Fibroblast of pulmonary artery (primary cell): ENCODE data around the gene ZFP36L1.

Source experiments
- DNase-seq: peaks from one replicate; pipeline ENCODE4 v3.0.0-alpha.2; 2010; ENCODE audit warnings: low read depth
- H3K4me3 ChIP-seq: replicated peaks from 2 replicates; pipeline ENCODE4 v1.5.1; 2011; ENCODE audit warnings: low read depth, mild to moderate bottlenecking, control low read depth, low read length, moderate library complexity
- TF ChIP-seq, protein P1 (sequence below): IDR thresholded peaks from 2 replicates; pipeline ENCODE4 v1.5.1; 2011; ENCODE audit warnings: mild to moderate bottlenecking, control low read depth, low read length, inconsistent platforms; ENCODE audit errors: missing control alignments

The ZFP36L1 gene

DNA sequence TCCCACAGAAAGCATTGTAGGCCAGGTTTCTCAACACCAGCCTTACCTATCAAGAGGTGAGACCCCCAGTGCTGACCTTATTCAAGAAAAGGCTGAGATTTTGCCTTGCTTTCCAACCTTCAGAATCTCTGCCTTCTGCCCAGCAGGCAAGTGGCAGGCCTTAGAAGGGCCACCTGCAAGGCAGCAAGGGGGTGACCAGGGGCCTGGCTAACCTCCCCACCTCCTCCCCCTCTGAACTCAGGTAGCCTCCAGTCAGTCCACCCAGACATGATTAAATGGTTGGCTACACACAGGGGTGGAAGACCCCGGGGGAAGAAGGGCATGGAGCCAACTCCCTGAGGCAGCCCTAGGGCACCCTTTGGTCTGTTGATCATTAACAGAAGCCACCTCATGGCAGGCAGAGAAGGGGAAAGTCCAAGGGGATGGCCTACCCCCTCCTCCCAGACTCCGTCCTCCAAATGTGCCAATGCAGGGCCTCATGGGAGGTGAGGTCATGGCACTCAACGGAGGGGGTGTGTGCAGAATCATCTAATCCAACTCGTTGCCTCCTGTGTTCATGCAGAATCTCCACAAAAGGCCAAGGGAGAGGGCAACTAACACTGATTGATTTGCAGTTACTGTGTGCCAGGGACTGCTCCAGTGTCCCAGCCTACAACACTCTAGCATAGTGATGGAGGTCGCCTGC lies 8.5 kb downstream of the ZFP36L1 start:
- no peak overlapping the region for H3K4me3 ChIP-seq
- TF ChIP-seq, protein P1, sequence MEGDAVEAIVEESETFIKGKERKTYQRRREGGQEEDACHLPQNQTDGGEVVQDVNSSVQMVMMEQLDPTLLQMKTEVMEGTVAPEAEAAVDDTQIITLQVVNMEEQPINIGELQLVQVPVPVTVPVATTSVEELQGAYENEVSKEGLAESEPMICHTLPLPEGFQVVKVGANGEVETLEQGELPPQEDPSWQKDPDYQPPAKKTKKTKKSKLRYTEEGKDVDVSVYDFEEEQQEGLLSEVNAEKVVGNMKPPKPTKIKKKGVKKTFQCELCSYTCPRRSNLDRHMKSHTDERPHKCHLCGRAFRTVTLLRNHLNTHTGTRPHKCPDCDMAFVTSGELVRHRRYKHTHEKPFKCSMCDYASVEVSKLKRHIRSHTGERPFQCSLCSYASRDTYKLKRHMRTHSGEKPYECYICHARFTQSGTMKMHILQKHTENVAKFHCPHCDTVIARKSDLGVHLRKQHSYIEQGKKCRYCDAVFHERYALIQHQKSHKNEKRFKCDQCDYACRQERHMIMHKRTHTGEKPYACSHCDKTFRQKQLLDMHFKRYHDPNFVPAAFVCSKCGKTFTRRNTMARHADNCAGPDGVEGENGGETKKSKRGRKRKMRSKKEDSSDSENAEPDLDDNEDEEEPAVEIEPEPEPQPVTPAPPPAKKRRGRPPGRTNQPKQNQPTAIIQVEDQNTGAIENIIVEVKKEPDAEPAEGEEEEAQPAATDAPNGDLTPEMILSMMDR = no peak
- DNase-seq = peak; percentile 49

GRCh38 chr14:68783408-68784225 lies 9.2 kb downstream of the ZFP36L1 start:
- no peak for DNase-seq
- TF ChIP-seq, protein P1 = no peak
- no peak overlapping the region for H3K4me3 ChIP-seq

DNA sequence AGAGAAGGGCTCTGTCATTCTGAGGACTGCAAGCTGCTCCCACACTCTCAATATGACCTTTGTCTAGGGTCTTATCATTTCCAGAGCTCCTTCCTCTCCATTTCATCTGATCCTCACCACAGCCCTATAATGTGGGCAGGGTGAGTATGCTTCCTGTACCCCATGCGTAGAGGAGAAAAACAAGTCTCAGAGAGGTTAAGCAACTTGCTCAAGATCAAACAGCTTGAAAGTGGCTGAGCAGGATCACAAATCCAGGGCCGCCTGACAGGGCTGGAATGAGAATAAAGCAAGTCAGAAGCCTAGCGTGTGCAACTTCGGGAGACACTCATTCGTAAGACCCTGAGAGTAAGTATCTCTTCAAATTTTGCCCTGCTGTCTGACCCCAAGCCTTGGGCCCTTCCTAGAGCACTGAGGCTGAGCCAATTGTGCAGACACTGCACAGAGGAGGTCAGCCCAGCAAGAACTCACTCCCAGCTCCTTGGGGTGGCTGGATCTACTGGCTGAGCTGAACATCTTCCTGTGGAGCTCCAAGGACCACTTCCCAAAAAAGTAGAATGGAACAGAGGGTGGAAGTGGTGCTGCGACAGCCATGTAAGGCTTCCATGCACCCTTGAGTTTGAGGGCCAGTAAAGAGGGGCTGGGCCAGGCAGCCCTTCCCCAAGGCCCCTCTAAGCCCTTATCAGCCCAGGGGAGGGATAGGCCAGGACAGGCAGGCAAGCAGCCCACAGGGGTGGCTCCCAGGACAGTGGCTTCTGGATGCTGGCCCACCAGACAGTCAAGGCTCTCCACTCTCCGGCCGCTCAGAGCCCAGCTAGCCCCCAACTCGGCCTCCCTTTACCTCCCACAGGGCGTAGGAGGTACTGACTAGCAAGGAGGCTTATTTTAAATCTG lies 10.5 kb downstream of the ZFP36L1 start:
- TF ChIP-seq, protein P1 = no peak
- H3K4me3 ChIP-seq = no peak overlapping the region
- DNase-seq = no peak

- DNase-seq = no peak
- no peak overlapping the region for H3K4me3 ChIP-seq
Observed at GRCh38 chr14:68781161-68782021, 11.5 kb downstream of the ZFP36L1 start.

GRCh38 chr14:68780358-68781160 lies 12.3 kb downstream of the ZFP36L1 start:
- TF ChIP-seq, protein P1 = no peak
- peak; percentile 85 for DNase-seq
- no peak overlapping the region for H3K4me3 ChIP-seq

More at GRCh38 chr14:68781161-68782021, 11.5 kb downstream of the ZFP36L1 start:
- TF ChIP-seq, protein P1 = no peak
